Measurements from ENCODE around the gene NCBP2L. TPM values are rescaled to one million over a fixed set of nuclear protein-coding genes. Genes with fewer than 3 reads are reported as not detected.

The NCBP2L gene
- polyA plus RNA-seq, 3 donors: not detected

GRCh38 chrX:107775000-107775733 is 2.4 kb upstream of the NCBP2L start:
- Mint-ChIP-seq H3K4me3 (peak overlapping the region; percentile 80 to 98), H3K9me3 (peaks cover 0 to 6% (median 0%) of the 10 kb centered on the region in 7 donors), H3K27me3 (ENCODE audit: low read depth in 3 of 3) (peaks cover 21 to 38% (median 35%) of the 10 kb centered on the region in 3 donors), H3K27ac (no peak overlapping the region), H3K4me1 (peaks cover 17% of the 10 kb centered on the region), H3K36me3 (peaks cover 0 to 2% of the 10 kb centered on the region in 2 donors)
- no peaks in the 10 kb centered on the region for H3K36me3 ChIP-seq (replicated peaks in 1 of 2; ENCODE audit: control insufficient read depth in 1 of 2, insufficient read depth in 2 of 2, low read length in 2 of 2)
- peaks cover 12 to 32% of the 10 kb centered on the region in 2 donors for H3K27me3 ChIP-seq (ENCODE audit: control insufficient read depth in 2 of 2, insufficient read depth in 2 of 2, low read length in 2 of 2)
- WGBS (ENCODE audit: insufficient coverage): 6% methylated on average over 15 of the region's 40 CpGs
- peak overlapping the region; percentile 83 for H3K4me2 ChIP-seq (replicated peaks; ENCODE audit: extremely low read depth, low read length, poor library complexity, severe bottlenecking)
- H3K9ac ChIP-seq (ENCODE audit: insufficient read depth, low read length, poor library complexity, severe bottlenecking): peak overlapping the region; percentile 19
- intact Hi-C loops (cut with micrococcal nuclease): loop anchor here (5.0 kb wide), 4 partner anchors 53 to 238 kb away; no protein-coding TSS in a partner anchor
- no peaks in the 10 kb centered on the region for H4K20me1 ChIP-seq (ENCODE audit: insufficient read depth, low read length)
- no peaks in the 10 kb centered on the region for H3K79me2 ChIP-seq (ENCODE audit: insufficient read depth, low read length)
- DNase-seq: peak in 1 of 3 donors; percentile 19
- TF ChIP-seq CTCF (IDR thresholded peaks at IDR 0.05): peak; percentile 10
- H3K27ac ChIP-seq (ENCODE audit: low read depth in 1 of 2, low read length in 2 of 2): no peak overlapping the region
- peaks cover 19 to 23% of the 10 kb centered on the region in 2 donors for H3K4me1 ChIP-seq (ENCODE audit: control insufficient read depth in 1 of 2, insufficient read depth in 2 of 2, low read length in 2 of 2)
- peaks cover 0 to 7% of the 10 kb centered on the region in 2 donors for H3K9me3 ChIP-seq (replicated peaks in 1 of 2; ENCODE audit: control insufficient read depth in 1 of 2, insufficient read depth in 1 of 2, low read length in 2 of 2)
- H3K4me3 ChIP-seq (replicated peaks in 1 of 3; ENCODE audit: low read depth in 2 of 3, low read length in 3 of 3): peak overlapping the region; percentile 30 to 72 (median 44)
- peak overlapping the region; percentile 71 for H2AFZ ChIP-seq (ENCODE audit: insufficient read depth, low read depth, low read length, poor library complexity, severe bottlenecking)

GRCh38 chrX:107775734-107776511 is 1.6 kb upstream of the NCBP2L start, which contains the start of gene TSC22D3:
Gene TSC22D3 (minus strand): TSS chrX:107775787. CDS start chrX:107775419, 368 bp downstream.
- Mint-ChIP-seq H3K27me3 (ENCODE audit: low read depth in 3 of 3) (peaks cover 21 to 38% (median 34%) of the 10 kb centered on the region in 3 donors), H3K4me3 (peak within 1 kb of the TSS; percentile 80 to 98), H3K36me3 (peaks cover 0 to 2% of the 10 kb centered on the region in 2 donors), H3K4me1 (peaks cover 17% of the 10 kb centered on the region), H3K27ac (no peak within 1 kb of the TSS), H3K9me3 (peaks cover 0 to 6% (median 0%) of the 10 kb centered on the region in 7 donors)
- no peaks in the 10 kb centered on the region for H4K20me1 ChIP-seq (ENCODE audit: insufficient read depth, low read length)
- peak; percentile 33 to 53 (median 35) for DNase-seq
- peak within 1 kb of the TSS; percentile 71 for H2AFZ ChIP-seq (ENCODE audit: insufficient read depth, low read depth, low read length, poor library complexity, severe bottlenecking)
- 0% methylated on average over 26 of the region's 59 CpGs for WGBS (ENCODE audit: insufficient coverage)
- H3K4me1 ChIP-seq (ENCODE audit: control insufficient read depth in 1 of 2, insufficient read depth in 2 of 2, low read length in 2 of 2): peaks cover 19 to 23% of the 10 kb centered on the region in 2 donors
- peaks cover 12 to 32% of the 10 kb centered on the region in 2 donors for H3K27me3 ChIP-seq (ENCODE audit: control insufficient read depth in 2 of 2, insufficient read depth in 2 of 2, low read length in 2 of 2)
- H3K4me3 ChIP-seq (replicated peaks in 1 of 3; ENCODE audit: low read depth in 2 of 3, low read length in 3 of 3): peak within 1 kb of the TSS; percentile 30 to 72 (median 44)
- peak within 1 kb of the TSS; percentile 19 for H3K9ac ChIP-seq (ENCODE audit: insufficient read depth, low read length, poor library complexity, severe bottlenecking)
- intact Hi-C loops (cut with micrococcal nuclease): loop anchor here (5.0 kb wide), 4 partner anchors 54 to 239 kb away; no protein-coding TSS in a partner anchor
- peaks cover 0 to 7% of the 10 kb centered on the region in 2 donors for H3K9me3 ChIP-seq (replicated peaks in 1 of 2; ENCODE audit: control insufficient read depth in 1 of 2, insufficient read depth in 1 of 2, low read length in 2 of 2)
- no peaks in the 10 kb centered on the region for H3K79me2 ChIP-seq (ENCODE audit: insufficient read depth, low read length)
- no peak within 1 kb of the TSS for H3K27ac ChIP-seq (ENCODE audit: low read depth in 1 of 2, low read length in 2 of 2)
- peak within 1 kb of the TSS; percentile 83 for H3K4me2 ChIP-seq (replicated peaks; ENCODE audit: extremely low read depth, low read length, poor library complexity, severe bottlenecking)
- TF ChIP-seq CTCF (IDR thresholded peaks at IDR 0.05): peak; percentile 2
- no peaks in the 10 kb centered on the region for H3K36me3 ChIP-seq (replicated peaks in 1 of 2; ENCODE audit: control insufficient read depth in 1 of 2, insufficient read depth in 2 of 2, low read length in 2 of 2)

All from CD14-positive monocyte (primary cell).